ENCODE measurements around the gene MARK1.

Gene MARK1

DNA sequence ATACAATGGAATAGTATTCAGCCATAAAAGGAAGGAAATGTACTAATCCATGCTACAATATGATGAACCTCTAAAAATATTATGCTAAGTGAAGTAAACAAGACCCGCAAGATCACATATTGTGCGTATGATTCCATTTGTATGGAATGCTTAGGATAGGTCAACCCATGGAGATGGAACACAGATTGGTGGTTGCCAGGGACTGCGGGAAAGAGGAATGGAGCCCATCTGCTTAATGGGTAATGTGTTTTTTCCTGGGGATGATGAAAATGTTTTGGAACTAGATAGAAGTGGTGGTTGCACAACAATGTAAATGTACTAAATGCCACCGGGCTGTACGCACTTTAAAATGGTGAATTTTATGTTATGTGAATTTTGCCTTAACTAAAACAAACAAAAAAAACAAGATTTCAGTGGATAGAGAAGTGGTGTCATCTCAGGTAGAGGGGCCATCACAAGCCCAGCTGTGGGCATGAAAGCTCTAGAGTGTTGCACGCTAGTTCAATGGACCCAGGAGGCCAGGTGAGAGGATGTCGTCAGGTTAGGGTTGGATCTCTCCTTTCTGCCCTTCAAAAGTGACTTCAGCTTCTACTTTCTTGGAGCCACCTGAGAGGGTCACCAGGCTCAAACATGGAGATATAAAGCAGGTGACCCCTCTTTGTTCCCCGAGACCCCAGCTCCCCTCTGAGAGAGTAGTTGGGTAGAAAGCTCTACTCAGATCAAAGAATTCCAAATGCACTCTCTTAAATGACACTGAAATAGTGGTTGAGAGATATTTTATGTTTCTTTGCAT, 164.7 kb downstream of the MARK1 start:
- no peak for DNase-seq

- DNase-seq = no peak
Observed at GRCh38 chr1:220694866-220695382, 167.0 kb downstream of the MARK1 start.

DNA sequence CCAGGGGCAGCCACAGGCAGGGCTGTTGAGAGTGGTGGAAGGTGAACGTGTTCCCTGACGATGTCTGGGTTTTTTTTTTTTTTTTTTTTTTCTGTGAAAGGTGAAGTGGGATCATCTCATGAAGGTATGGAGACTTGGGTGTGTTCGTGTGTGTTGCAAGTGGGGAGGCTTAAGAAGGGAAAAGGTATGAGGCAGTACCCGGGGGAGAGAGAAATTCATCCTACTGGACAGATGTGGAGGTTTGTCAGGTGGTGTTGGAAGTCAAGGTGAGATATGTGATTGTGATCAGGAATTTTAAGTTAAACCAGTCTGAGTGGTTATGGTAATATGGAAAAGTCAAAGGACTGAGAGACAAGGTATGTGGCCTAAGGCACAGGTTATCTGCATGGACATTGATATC, 167.5 kb downstream of the MARK1 start:
- no peak for DNase-seq

DNA sequence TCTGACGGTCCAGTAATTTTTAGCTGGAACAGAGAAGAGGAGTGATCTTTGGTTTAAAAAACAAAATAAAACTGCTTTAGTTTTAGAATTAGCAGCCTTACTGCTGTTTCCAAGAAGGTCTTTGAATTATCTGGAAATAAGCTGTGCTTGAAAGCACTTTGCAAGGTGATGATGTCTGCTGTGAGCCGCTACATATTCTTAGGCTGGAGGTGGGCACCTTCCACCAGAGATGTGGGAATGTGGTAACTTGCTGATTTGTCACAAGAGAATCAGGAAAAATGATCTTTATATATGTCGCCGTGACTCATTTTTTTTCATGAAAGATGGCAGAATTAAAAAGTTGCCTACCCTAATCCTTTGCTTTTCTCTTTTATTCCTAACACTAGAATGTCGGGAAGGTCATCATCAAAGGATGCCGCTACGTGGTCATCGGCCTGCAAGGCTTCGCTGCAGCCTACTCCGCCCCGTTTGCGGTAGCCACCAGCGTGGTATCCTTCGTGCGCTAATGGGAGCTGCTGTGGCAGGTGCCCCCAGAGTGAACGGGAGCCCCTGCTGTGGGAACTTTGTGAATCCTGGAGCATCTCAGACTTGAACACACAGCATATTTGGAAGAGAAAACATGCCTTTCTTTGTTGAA, 168.4 kb downstream of the MARK1 start:
- DNase-seq = no peak

DNA sequence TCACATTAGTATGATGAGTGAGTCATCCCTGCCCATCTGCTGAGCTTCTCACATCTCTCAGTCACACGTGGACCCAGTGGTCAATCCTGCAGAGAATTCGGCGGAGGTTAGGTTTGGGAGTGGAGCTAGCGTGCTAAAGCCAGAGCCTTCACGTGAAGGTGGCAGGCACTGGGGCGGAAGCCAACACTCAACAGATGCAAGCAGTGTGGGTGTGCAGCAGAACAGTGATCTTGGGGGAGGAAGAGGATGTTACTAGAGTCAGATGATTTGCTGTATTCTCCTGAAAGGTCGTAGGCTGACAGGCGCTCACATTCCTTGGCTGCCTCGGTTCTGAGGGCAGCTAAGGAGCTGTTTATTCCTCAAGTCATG, 168.9 kb downstream of the MARK1 start:
- DNase-seq = no peak

- no peak for DNase-seq
Observed at GRCh38 chr1:220697326-220697725, 169.4 kb downstream of the MARK1 start.

GRCh38 chr1:220698607-220699016, 170.7 kb downstream of the MARK1 start:
- no peak for DNase-seq

DNA sequence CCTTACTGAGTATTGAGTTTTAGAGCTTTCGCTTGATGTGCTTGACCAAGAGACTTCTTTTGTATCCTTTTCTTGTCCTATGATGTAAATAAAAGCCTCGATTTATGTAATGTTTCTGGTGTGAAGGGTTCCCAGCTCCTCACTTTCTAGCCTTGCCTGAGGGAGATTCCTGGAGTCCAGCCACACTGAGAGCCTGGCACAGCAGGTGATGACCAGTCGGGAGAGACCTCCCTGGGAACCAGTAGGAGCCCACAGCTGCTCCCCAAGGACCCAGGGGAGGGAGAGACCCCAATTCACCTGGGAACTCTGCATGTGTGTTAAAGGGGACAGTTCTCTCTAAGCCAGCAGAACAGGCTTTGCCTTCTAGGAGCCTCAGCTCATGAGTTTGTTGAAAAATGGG, 171.1 kb downstream of the MARK1 start:
- DNase-seq = no peak

- DNase-seq = no peak
Observed at GRCh38 chr1:220700556-220701179, 172.7 kb downstream of the MARK1 start.

GRCh38 chr1:220701974-220702373, 174.0 kb downstream of the MARK1 start:
- no peak for DNase-seq

DNA sequence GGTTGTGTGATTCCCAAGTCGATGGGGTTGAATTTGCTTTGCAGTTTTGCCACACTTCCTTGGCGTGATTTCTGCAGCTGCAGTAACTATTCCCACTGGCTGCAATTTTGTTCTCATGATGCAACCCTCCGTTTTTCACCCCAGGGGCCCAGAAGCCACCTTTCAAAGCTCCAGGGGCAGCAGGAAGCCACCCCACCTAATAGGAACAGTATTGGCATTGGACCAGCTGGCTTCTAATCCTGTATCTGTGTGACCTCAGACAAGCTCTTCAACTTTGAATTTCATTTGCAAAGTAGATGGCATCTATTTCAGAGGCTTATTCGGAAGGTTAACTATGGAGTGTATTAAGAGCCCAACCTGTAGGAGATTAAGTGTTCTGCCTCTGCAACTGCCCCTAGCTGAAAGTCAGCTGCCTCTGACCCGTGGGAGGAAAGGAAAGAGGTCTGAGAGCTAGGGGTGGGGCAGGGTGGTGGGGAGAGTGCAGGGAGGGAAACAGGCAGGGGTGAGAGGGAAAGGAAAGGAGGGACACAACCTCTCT, 174.9 kb downstream of the MARK1 start:
- no peak for DNase-seq

DNA sequence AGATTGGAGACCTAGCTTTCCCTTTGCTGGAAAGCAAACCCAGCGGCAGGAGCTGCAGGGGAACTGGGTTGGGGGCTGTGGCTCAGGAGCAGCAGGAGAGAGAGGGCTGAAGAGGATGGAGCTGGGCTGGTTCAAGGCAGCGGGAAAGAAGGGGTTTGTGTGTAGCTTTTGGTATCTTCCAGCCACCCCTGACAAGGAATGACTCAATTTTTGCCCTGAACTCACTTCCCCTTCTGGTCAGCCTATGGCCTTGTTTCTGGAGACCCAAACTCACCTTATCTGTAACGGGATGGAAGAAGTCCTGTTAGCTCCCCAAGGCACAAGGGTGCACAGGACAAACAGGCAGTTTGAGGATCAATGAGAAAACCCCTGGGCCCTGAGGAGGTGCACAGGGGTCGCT, 175.4 kb downstream of the MARK1 start:
- no peak for DNase-seq

DNA sequence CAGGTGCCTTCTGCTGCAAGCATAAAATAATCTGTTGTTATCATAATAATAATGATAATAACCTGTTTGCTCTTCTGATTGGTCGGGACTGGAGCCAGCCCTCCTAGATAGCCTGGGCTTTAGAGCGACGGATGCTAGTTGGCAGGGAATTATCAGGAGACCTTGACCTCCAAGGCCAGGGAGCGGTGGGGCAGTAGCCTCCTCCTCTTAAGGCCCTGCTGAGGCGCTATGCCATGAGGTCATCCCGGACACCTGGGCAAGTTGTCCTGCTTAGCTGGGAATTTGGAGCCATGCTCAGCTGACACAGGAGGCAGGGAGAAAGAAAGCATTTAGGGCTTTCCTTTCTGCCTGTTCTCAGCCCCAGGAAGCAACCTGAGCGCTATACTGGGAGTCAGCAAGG, 177.8 kb downstream of the MARK1 start:
- DNase-seq = no peak

GRCh38 chr1:220706480-220706879, 178.5 kb downstream of the MARK1 start:
- DNase-seq = no peak

GRCh38 chr1:220707160-220707559, 179.2 kb downstream of the MARK1 start:
- DNase-seq = no peak

- DNase-seq = no peak
Observed at GRCh38 chr1:220708244-220708643, 180.3 kb downstream of the MARK1 start.

DNA sequence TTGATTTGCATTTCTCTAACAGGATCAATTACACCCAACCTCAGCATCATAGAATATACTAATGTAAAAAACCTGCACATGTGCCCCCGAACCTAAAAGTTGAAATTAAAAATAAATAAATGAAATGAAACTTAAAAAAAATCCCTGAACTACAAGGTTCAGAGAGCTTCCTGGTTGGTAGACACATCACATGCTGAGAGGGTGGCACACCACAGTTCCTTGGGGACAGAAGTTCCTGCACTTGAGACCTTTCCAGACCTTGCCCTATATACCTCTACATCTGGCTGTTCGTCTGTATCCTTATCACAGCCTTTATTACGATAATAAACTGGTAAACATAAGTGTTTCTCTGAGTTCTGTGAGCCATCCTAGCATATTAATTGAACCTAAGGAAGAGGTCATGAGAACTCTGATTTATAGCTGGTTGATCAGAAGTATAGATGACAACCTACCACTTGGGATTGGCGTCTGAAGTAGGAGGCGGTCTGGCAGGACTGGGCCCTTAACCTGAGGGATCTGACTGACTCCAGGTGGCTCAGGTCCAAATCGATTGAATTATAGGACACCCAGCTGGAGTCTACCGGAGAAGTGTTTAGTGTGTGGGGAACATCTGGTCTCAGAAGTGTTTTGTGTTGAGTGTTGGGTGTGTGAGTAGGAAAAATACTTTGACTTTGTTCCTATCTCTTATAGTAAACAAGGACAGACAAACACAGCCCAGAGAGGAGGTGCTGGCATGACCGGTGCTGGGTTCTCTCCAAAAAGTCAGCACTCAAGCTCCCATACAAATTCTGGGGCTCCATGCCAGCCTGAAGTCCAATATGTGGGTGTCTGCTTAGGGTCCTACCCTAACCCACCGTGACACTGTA, 181.2 kb downstream of the MARK1 start:
- no peak for DNase-seq

DNA sequence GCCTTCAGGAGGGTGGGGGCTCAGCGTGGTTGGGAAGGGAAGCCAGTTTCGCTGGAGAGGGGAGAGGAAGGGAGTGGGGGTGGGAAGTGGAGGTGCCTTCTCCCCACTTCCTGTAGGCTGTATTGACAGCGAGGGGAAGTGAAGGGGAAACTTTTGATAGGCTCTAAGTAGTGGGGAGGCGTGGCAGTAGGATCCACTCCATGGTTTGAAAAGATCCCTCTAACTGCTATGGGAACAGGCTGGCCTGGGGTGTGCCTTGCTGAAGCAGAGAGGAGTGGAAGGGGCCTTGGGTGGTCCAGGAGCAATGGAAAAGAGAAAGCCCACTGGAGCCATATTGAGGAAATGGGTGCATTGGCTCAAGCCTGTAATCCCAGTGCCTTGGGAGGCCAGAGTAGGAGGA, 182.4 kb downstream of the MARK1 start:
- no peak for DNase-seq

DNA sequence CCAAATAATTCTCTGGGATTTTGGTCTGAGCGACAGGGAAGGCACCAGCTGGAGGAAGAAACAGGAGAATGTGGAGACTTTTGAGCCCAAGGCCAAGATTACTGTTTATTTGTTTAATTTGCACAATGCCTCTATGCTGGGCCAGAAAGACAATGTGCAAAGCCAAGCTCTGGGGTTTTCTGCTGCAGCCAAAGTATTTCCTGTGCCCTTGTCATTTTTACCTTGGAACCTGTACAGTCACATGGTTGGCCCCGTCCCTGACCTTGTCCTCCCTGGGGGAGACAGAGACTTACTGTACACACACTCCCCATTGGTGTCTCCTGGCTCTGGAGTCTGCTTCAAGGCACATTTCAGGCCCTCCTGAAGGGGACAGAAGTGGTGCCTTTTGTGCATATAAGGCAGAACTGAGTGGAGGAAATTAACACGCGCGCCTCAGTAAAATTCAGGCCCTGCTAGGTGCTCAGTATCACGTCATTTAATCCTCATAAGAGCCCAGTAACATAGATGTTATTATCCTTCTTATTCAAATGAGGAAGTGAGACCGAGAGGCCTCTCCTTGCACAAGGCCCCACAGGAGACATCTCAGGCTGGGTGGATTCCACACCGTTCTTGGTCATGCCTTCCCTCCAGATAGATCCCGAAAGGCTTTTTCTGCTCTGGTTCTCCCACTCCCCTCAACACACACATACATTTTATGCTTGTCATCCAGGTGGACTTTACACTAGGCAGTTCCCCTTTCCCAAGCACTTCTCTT, 183.3 kb downstream of the MARK1 start:
- DNase-seq = no peak
